NCI-H146 (cell line): ENCODE results near the gene NECAB3.

ENCODE experiments used
- DNase-seq: peaks from one replicate; lab custom pipeline; 2025; lab: John Stamatoyannopoulos, UW

The NECAB3 gene

GRCh38 chr20:33676652-33677645 is 2.7 kb upstream of the NECAB3 start:
- DNase-seq: no peak

- DNase-seq: no peak
Observed at GRCh38 chr20:33676121-33676520, 1.9 kb upstream of the NECAB3 start.

- DNase-seq: no peak
Observed at GRCh38 chr20:33675136-33675959, 1.1 kb upstream of the NECAB3 start.

DNA sequence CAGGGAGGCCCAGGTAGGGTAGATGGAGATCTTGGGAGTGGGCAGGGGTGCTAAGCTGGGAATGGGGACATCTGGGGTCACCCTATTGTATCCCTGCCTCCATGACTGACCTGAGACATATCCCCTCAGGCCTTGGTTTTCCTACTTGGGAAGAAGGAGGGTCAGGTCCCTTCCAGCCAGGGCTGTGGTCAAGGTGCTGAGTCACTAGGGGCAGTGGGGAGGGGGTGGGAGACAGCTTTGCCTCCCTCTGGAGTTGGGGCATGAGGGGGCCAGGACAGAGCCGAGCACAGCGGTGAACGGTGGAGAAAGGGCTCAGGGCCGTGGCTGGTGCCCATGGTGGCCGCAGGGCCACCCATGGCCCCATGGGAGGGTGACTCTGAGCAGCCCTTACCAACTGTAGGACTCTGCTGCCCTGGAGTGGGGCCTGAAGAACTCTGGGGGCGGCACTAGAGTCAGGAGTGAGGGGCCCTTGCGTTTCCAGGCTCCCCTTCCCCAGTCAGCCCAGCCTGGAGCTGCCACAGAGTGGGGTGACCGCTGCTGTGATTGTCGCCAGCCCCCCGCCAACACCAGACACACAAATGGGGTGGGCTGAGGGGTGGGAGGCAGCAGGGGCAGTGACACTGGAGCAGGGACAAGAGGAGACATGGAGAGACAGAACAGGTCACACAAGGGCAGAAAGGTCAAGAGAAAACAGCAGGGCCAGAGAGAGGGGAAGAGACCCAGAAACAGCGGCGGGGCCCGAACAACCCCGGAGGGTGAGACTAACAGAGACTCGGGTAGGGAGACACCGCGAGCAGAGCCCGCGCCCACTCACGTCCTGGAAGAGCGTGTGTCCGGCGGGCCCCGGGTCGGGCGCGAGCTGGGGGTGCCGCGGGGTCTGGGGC is 576 bp downstream of the NECAB3 start:
- no peak for DNase-seq

DNA sequence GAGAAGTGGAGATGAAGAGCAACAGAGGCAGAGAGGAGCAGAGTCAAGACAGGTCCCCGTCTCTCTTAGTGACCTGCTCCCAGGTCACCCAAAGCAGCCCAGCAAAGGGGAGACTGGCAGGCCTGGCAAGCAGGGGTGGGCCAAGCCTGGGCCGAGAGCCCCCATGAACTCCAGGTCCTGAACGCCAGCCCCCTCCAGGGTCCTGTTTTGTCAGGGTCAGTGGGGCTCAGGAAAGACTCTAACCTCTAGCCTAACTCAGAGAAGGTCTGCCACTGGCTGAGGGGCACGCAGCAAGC is 1.2 kb downstream of the NECAB3 start:
- no peak for DNase-seq

DNA sequence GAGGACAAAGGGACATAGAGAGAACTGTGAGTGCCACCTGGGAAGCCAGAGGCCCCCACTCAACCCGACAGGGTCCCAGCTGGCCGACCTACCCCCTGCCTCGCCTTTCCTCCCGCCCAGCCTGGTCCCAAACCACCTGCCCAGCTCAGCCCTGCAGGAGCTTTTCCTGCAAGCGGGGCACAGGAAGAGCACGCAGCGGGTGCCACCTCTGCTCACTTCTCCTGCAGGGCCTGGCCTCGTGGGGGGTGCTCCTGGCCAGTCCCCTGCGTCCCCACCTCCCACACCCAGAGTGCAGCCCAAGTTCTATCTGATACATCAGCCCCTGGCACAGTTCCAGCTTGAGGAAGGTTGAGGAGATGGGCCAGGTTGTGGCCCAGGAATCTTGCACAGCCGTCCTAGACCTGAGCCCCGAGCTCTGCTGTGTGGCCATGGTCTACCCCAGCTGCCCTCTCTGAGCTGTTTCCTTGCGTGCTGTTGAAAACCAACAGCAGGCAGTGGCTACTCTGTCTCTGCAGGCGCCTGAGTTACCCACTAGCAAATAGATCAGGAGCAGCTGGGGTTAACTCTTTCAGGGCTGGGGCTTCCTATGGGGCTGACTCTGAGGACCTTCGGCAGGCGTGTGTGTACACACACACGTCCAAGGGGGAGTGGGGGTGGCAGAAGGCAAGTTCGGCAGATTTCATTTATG is 1.7 kb downstream of the NECAB3 start:
- DNase-seq: peak; percentile 99

- no peak for DNase-seq
Observed at GRCh38 chr20:33671573-33672288, 2.5 kb downstream of the NECAB3 start.

DNA sequence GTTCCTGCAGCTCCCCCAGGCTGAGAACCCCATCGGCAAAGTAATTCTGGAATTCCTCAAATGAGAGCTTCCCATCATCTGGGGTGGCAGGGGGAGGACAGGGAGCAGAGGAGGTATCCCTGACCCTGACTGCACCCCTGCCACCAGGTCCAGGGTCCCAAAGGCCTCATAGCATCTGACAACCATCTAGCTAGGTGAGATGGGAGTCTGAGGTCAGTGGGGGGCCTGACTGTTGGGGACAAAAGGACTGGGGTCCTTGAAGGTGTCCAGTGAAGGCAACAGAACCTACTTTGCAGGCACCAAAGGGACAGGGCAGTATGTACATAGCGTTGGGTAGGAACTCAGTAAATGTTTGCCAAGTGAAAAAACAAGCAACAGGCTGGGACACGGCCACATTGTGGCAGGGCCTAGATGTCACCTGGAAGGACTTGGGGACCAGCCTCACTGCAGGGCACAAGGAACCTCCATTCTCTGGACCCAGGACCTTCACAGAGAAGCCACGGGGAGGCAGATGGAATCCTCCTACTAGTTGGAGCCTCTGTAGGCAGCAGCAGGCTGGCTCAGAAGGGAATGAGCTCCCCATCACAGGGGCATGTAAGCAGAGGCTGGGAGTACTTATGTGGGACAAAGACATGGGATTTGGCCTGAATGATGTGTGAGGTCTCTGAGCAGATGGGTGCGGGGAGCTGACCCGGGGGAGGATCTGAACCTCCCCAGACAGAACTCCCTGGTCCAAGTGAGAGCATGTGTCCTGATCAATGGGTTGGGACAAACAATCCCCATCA is 3.3 kb downstream of the NECAB3 start:
- no peak for DNase-seq

DNA sequence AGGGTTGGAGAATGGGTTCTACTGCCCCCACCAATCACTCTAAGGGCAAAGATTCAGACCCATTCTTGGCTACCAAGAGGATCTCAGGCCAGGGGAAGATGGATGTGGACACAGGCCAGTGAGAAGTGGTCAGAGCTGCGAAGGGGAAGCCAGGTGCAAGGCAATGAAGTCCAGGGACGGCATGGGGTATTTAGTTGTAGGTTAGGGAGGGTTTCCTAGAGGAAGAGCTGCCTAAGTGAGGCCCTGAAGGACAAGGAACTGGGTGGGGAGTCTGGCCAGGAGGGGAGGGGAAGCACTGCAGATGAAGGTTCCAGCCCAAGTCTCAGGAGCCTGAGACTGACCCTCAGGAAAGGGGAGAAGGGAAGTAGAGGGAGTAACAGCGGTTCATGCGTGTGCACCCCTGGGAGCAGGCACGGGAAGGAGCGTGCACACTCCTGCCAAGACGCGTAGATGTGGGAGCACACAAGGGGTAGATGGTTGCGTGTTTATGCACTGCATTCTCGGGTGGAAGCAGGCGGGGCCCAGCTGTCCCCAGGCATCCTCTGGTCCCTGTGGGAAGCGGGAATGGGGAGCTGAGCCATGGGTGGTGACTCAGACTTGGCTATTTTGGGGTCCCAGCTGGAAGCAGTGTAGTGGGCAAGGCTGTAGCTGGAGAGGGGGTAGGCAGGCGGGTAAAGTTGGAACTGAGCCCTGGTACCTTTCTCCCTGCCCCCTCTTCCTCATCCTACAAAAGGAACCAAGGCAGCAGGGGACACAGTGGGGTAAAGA is 4.2 kb downstream of the NECAB3 start:
- DNase-seq: no peak

- no peak for DNase-seq
Observed at GRCh38 chr20:33669224-33669623, 5.0 kb downstream of the NECAB3 start.

GRCh38 chr20:33668466-33669155 is 5.6 kb downstream of the NECAB3 start:
- no peak for DNase-seq

DNA sequence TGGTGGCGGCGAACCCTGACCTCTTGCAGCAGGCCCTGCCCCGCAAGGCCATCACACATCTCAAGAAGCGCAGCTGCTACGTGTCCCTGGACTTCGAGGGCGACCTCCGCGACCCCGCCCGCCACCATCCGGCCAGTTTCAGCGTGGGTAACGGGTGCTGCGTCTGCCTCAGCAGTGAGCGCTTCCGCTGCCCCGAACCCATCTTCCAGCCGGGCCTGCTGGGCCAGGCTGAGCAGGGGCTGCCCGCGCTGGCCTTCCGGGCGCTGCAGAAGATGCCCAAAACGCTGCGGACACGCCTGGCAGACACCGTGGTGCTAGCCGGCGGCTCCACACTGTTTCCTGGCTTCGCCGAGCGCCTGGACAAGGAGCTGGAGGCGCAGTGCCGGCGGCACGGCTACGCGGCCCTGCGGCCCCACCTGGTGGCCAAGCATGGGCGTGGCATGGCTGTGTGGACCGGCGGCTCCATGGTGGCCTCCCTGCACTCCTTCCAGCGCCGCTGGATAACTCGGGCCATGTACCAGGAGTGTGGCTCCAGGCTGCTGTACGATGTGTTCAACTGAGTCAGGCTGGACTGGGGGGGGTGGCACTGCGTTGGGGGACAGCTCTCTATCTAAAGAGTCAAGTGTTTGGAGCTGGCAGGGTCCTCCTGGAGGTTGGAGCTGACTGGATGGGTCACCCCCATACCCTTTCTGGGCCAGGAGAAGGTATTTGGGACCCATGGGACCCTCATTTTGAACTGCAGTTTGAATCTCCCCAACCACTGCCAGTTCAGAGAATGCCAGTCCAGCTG is 6.4 kb downstream of the NECAB3 start:
- DNase-seq: peak; percentile 68

- peak; percentile 60 for DNase-seq
Observed at GRCh38 chr20:33667245-33667675, 7.0 kb downstream of the NECAB3 start.

DNA sequence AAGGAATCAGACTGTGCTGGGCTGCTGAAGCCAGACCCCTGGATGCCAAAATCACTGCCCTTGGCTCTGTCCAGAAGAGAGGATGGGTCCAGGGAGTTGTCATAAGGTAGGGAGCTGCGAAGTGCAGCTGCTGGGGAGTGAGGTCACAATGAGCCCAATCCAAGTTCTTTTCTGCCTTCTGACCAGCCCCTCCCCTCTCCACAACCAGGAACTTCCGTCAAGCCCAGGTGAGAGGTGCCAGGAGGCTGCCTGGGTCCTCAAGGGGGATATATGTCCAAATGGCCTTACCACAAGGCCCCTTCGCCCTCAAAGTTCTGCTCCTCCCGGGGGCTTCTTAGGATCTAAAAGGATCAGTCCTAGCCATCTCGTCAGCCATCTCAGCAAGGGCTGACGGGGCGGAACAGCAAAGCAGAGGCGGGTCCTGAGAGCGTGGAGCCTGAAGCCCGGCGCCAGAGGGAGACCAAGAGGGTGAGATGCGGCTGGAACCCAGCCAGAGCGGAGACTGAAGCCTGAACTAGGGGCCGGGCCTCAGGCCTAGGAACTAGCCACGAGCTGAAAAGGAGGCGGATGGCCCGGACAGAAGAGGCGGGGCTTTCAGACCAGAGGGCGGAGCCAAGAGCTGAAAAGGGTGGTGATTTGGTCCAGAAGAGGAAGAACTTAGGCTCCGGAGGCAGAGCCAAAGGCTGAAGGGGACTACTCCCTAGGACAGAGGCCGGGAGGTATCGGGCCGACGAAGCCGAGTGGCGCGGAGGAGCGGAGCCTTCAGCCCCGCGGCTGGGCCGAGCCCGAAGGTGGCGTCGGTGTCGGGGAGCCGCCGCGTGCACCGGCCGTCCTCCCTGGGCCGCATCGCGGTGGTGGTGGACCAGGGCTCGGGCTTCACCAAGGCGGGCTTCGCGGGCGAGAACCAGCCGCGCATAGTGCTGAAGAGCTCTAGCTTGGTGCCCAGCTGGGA is 7.7 kb downstream of the NECAB3 start, which contains the start of gene ACTL10:
TSS of gene ACTL10 (plus strand) at position 651 of the 952 bp plus-strand sequence. CDS start 555 bp downstream, outside the sequence.
- peak; percentile 92 for DNase-seq

DNA sequence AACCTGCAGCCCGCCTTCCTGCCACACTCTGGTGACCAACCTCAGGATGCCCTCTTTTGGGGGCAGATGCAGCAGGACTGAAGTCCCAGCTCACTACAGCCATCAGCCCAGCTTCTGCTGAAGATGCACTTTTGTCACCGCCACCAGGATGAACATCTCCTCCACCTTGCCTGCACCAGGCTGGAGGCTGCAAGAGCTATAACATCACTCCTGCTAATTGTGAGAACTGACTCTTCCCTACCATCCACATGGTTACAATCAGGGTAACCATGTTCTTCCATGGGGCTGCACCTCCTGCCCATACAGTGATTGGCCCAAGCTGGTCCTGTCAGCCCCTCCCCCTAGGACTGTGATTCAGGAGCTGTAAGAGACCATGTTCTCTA is 9.5 kb downstream of the NECAB3 start:
- DNase-seq: no peak

DNA sequence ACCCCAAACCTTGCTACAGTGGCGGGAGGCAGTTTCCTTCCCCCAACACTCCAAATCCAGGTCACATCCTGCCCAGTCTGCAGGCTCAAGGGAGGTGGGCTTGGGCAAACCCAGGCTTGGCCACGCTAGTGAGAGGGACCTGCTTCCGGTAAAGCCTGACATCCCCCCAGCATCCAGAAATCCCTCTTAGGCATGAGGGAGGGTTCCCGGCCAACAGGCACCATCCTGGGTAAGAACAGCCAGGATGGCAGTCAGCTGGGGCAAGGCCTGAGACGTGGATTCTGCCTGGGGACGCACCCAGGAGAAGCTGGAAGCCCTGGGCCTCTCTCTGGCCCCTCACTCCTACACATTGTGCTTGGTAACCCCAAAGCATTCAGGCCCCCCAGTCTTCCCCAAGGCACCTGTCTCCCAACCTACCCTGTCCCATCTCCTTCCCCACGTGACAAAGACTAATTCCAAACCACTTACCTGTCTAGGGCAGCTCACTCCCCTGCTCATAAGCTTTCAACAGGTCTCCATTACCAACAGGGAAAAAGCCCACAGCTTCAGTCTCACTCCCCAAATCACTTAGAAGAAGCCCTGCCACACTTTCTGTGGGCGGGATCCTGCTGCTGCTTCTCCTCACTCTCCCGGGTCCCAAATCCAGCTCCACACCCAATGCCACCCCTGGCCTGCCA is 10.0 kb downstream of the NECAB3 start:
- DNase-seq: peak; percentile 62
